HepG2 (cell line): ENCODE data around the gene POU5F1. TPM values are rescaled to one million over a fixed set of nuclear protein-coding genes. Genes with fewer than 3 reads are reported as not detected.

Source experiments
- FOXO1 ChIP-seq: sonication (generic); formaldehyde crosslinking; IDR thresholded peaks from 2 replicates; pipeline ENCODE4 v1.4.0; 2020; ENCODE audit warnings: missing genetic modification reagents
- TFDP2 ChIP-seq: sonication (generic); formaldehyde crosslinking; IDR thresholded peaks from 2 replicates; pipeline ENCODE4 v1.4.0; 2020; ENCODE audit warnings: missing genetic modification reagents
- ZEB1 ChIP-seq: IDR thresholded peaks from 2 replicates; pipeline ENCODE4 v1.6.1; 2012; ENCODE audit warnings: mild to moderate bottlenecking, low read depth, inconsistent platforms; ENCODE audit not compliant: insufficient replicate concordance
- polyA plus RNA-seq, 8 experiments: library from polyadenylated mRNA; depleted of rRNA in 3 of 8; stranded (reverse) in 7 of 8; unstranded in 1 of 8; fragments of >200 nt; fragmentation: Illumina TruSeq in 4 of 8; extraction: Trizol in 4 of 8; gene quantifications; 2 replicates each; pipeline versions ENCODE4 v1.2.1 to v1.2.3, GENCODE V29; 2011 to 2016; ENCODE audit warnings: low read depth in 4 of 8, missing spikeins in 1 of 8, mixed read lengths in 1 of 8; ENCODE audit not compliant: insufficient read depth in 1 of 8
- total RNA-seq, 5 experiments: library from RNA; depleted of rRNA; stranded (reverse); fragments of >200 nt; fragmentation: Illumina TruSeq; extraction: Trizol; gene quantifications; 2 replicates each; pipeline ENCODE4 v1.2.3, GENCODE V29; 2016; ENCODE audit warnings: low read depth in 1 of 5
- TF ChIP-seq, protein P1 (sequence below): sonication (generic); formaldehyde crosslinking; IDR thresholded peaks from 2 replicates; pipeline ENCODE4 v1.5.1; 2020; ENCODE audit warnings: mild to moderate bottlenecking, missing genetic modification reagents, borderline replicate concordance
- TF ChIP-seq, protein P2 (sequence below): sonication (generic); formaldehyde crosslinking; IDR thresholded peaks from 2 replicates; pipeline ENCODE4 v1.4.0; 2020; ENCODE audit warnings: mild to moderate bottlenecking, missing genetic modification reagents
- TF ChIP-seq, protein P3 (sequence below): sonication (generic); formaldehyde crosslinking; conservative IDR thresholded peaks from 2 replicates; pipeline ENCODE4 v1.8.0; 2022; ENCODE audit warnings: mild to moderate bottlenecking, moderate library complexity, missing genetic modification reagents

POU5F1 gene
- total and polyA plus RNA-seq, 2 of the 13 experiments (the other 11 are each of a cell fraction or from before 2014, with no cell fraction given), result 2.5 to 7.2 TPM

DNA sequence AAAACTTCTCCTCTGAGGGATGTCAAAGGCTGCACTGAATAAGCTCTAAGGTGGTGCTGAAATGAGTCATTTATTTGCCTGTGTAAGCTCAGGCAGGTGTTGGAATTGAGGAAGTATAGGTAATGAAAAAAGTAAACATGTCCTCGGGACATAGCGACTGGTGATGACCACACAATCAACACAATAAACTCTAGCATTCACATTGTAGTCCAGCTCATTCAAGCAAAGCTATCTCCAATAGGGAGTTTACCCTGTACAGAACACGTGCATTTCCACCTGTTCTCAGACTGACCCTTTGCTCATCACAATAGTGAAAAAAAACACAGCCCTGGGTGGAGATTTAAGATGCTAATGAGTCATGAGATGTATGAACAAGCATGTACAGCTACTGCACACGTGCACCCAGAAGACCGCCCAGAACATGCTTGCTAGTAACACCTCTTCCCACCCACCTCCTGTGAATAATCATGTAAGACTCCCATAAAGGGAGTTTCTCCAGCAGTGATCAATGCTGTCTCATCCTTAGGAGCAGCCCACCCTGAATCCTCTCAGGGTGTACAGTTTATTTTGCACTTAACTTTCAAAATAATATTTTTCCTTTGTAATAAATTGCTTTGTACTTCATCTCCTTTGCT, 33.0 kb upstream of the POU5F1 start (continued):
- TF ChIP-seq, protein P1, sequence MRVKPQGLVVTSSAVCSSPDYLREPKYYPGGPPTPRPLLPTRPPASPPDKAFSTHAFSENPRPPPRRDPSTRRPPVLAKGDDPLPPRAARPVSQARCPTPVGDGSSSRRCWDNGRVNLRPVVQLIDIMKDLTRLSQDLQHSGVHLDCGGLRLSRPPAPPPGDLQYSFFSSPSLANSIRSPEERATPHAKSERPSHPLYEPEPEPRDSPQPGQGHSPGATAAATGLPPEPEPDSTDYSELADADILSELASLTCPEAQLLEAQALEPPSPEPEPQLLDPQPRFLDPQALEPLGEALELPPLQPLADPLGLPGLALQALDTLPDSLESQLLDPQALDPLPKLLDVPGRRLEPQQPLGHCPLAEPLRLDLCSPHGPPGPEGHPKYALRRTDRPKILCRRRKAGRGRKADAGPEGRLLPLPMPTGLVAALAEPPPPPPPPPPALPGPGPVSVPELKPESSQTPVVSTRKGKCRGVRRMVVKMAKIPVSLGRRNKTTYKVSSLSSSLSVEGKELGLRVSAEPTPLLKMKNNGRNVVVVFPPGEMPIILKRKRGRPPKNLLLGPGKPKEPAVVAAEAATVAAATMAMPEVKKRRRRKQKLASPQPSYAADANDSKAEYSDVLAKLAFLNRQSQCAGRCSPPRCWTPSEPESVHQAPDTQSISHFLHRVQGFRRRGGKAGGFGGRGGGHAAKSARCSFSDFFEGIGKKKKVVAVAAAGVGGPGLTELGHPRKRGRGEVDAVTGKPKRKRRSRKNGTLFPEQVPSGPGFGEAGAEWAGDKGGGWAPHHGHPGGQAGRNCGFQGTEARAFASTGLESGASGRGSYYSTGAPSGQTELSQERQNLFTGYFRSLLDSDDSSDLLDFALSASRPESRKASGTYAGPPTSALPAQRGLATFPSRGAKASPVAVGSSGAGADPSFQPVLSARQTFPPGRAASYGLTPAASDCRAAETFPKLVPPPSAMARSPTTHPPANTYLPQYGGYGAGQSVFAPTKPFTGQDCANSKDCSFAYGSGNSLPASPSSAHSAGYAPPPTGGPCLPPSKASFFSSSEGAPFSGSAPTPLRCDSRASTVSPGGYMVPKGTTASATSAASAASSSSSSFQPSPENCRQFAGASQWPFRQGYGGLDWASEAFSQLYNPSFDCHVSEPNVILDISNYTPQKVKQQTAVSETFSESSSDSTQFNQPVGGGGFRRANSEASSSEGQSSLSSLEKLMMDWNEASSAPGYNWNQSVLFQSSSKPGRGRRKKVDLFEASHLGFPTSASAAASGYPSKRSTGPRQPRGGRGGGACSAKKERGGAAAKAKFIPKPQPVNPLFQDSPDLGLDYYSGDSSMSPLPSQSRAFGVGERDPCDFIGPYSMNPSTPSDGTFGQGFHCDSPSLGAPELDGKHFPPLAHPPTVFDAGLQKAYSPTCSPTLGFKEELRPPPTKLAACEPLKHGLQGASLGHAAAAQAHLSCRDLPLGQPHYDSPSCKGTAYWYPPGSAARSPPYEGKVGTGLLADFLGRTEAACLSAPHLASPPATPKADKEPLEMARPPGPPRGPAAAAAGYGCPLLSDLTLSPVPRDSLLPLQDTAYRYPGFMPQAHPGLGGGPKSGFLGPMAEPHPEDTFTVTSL (CRISPR knock-in tag), result 0 out of 2 replicates have a peak, but pooled peaks have one; percentile 25
- TF ChIP-seq, protein P2, sequence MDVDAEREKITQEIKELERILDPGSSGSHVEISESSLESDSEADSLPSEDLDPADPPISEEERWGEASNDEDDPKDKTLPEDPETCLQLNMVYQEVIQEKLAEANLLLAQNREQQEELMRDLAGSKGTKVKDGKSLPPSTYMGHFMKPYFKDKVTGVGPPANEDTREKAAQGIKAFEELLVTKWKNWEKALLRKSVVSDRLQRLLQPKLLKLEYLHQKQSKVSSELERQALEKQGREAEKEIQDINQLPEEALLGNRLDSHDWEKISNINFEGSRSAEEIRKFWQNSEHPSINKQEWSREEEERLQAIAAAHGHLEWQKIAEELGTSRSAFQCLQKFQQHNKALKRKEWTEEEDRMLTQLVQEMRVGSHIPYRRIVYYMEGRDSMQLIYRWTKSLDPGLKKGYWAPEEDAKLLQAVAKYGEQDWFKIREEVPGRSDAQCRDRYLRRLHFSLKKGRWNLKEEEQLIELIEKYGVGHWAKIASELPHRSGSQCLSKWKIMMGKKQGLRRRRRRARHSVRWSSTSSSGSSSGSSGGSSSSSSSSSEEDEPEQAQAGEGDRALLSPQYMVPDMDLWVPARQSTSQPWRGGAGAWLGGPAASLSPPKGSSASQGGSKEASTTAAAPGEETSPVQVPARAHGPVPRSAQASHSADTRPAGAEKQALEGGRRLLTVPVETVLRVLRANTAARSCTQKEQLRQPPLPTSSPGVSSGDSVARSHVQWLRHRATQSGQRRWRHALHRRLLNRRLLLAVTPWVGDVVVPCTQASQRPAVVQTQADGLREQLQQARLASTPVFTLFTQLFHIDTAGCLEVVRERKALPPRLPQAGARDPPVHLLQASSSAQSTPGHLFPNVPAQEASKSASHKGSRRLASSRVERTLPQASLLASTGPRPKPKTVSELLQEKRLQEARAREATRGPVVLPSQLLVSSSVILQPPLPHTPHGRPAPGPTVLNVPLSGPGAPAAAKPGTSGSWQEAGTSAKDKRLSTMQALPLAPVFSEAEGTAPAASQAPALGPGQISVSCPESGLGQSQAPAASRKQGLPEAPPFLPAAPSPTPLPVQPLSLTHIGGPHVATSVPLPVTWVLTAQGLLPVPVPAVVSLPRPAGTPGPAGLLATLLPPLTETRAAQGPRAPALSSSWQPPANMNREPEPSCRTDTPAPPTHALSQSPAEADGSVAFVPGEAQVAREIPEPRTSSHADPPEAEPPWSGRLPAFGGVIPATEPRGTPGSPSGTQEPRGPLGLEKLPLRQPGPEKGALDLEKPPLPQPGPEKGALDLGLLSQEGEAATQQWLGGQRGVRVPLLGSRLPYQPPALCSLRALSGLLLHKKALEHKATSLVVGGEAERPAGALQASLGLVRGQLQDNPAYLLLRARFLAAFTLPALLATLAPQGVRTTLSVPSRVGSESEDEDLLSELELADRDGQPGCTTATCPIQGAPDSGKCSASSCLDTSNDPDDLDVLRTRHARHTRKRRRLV (CRISPR knock-in tag), result no peak
- no peak for TF ChIP-seq TFDP2 (CRISPR knock-in tag)
- peak; percentile 63; the same call in 1 of the 2 replicates for TF ChIP-seq FOXO1 (CRISPR knock-in tag)
- TF ChIP-seq ZEB1, result peak; percentile 93
- TF ChIP-seq, protein P3, sequence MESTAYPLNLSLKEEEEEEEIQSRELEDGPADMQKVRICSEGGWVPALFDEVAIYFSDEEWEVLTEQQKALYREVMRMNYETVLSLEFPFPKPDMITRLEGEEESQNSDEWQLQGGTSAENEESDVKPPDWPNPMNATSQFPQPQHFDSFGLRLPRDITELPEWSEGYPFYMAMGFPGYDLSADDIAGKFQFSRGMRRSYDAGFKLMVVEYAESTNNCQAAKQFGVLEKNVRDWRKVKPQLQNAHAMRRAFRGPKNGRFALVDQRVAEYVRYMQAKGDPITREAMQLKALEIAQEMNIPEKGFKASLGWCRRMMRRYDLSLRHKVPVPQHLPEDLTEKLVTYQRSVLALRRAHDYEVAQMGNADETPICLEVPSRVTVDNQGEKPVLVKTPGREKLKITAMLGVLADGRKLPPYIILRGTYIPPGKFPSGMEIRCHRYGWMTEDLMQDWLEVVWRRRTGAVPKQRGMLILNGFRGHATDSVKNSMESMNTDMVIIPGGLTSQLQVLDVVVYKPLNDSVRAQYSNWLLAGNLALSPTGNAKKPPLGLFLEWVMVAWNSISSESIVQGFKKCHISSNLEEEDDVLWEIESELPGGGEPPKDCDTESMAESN, result peak; percentile 51; the same call in 1 of the 2 replicates
